Urinary bladder (tissue), 4 donors: ENCODE results near the gene SENP7. TPM values are rescaled to one million over a fixed set of nuclear protein-coding genes. Genes with fewer than 3 reads are reported as not detected.
A peak's percentile ranks its signal among the peaks of the same experiment; 100 is the strongest.
"Not testable (repeated sequence)": the region's sequence is repeated elsewhere in the genome, so short reads cannot be mapped to it uniquely, and the experiment has no call there.

Experiments used
- DNase-seq: peaks from one replicate; pipeline ENCODE4 v3.0.0-alpha.2; 2015; ENCODE audit errors: extremely low spot score
- H3K27ac ChIP-seq: one replicate; pipeline ENCODE4 v1.5.1; 2013; ENCODE audit warnings: low read depth, mild to moderate bottlenecking, moderate library complexity
- H3K36me3 ChIP-seq: one replicate; pipeline ENCODE4 v1.6.1; 2013; ENCODE audit warnings: mild to moderate bottlenecking, moderate library complexity; ENCODE audit not compliant: insufficient read depth
- H3K4me1 ChIP-seq: one replicate; pipeline ENCODE4 v1.6.1; 2013; ENCODE audit warnings: mild to moderate bottlenecking, moderate library complexity; ENCODE audit not compliant: insufficient read depth
- H3K4me3 ChIP-seq: one replicate; pipeline ENCODE4 v1.5.1; 2013; ENCODE audit warnings: low read depth, low read length
- WGBS: extraction: QIAGEN DNeasy Blood & Tissue Kit; methylation state at CpG from one replicate; pipeline ENCODE4 v1.1.7; 2013; 5-methylcytosine and 5-hydroxymethylcytosine counted together
- polyA plus RNA-seq: library from polyadenylated mRNA; stranded (reverse); fragments of 200-250 nt; gene quantifications from one replicate; pipeline ENCODE4 v1.2.3, GENCODE V29; 2013
- total RNA-seq: library from RNA; depleted of rRNA; stranded (reverse); fragments of >200 nt; gene quantifications from one replicate; pipeline ENCODE4 v1.2.3, GENCODE V29; 2014
- donor health status: healthy with polysubstance abuse.
- donor health status: healthy.

The SENP7 gene
- total and polyA plus RNA-seq, 2 donors, result 13.1 to 136 TPM

DNA sequence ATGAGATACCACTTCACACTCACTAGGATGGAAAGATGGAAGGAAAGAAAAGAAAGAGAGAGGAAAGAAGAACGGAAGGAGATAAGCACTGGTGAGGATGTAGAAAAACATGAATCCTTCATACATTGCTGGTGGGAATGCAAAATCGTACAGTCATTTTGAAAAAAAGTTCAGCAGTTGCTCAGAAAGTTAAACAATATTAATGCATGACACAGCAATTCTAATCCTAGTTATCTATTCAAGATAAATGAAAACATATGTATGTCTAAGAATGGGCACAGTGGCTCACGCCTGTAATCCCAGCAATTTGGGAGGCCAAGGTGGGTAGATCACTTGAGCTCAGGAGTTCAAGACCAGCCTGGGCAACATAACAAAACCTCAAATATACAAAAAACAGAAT is 59.1 kb downstream of the SENP7 start:
- Histone ChIP-seq H3K4me3 (no peak overlapping the region), H3K27ac (no peak overlapping the region), H3K4me1 (peaks cover 1% of the 10 kb centered on the region), H3K36me3 (no peaks in the 10 kb centered on the region)
- 78% methylated on average over 3 of the region's 3 CpGs for WGBS
- DNase-seq, result no peak

DNA sequence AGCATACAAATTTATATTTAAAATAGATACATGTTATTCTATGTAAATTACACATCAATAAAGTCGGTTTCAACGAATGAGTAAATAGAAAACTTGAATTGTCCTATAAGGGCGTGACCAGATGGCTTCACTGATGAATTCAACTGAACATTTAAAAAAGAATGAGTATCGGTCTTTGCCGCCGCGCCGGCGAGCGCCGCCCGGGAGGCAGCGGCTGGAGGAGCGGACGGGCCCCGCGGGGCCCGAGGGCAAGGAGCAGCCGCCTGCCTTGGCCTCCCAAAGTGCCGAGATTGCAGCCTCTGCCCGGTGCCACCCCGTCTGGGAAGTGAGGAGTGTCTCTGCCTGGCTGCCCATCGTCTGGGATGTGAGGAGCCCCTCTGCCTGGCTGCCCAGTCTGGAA is 74.4 kb downstream of the SENP7 start:
- 98% methylated on average over 23 of the region's 23 CpGs for WGBS
- not testable (repeated sequence) for DNase-seq, H3K27ac ChIP-seq, H3K4me3 ChIP-seq, H3K4me1 ChIP-seq, H3K36me3 ChIP-seq

DNA sequence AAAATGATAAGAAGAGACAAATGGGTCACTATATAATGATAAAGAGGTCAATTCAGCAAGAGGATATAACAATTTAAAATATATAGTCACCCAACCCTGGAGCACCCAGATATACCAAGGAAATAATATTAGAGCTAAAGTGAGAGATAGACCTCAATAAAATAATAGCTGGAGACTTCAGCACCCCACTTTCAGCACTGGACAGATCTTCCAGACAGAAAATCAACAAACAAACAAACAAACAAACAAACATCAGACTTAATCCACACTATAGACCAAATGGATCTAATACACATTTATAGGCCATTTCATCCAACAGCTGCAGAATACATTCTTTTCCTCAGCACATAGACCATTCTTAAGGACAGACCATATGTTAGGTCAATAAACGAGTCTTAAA is 79.4 kb downstream of the SENP7 start:
- Histone ChIP-seq H3K27ac (no peak overlapping the region), H3K4me1 (no peaks in the 10 kb centered on the region), H3K4me3 (no peak overlapping the region), H3K36me3 (no peaks in the 10 kb centered on the region)
- 99% methylated on average over 1 of the region's 1 CpG for WGBS
- no peak for DNase-seq

DNA sequence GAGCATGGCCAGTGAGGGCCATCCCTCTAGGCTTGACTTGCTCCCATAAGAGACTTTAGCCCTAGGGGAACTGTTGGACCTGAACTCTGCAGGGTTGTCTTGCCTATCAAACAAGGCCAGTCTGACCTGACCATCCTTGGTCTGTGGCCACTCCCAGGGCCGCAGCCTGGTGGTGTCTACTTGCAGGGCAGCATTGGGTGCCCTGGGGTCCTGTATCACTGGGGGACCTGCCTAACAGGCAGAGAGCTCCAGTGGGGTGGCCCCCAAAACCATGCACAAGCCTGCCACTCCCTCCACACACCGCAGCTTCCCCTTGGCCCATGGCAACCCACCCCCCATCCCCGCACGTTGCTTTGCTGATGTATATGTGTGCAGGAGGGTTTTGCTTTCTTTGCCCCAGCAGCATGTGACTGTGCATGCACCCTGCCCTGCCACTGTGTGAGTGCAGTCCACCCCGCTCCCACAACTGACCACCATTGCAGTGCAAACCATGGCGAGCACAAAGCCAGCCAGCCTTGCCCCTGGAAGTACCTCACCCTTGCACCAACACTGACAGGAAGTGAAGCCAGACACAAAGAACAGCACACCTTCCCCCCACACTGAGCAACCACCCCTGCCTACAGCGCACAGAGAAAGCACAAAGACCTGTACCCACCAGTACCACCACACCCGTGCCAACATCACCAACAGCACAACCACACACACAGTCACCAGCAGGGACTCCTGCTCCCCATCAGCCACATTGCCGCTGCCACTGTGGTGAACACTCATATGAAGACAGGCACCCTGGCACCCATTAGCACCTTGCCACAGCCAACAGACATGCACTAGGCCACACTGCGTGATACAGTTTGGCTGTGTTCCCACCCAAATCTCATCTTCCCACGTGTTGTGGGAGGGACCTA is 88.8 kb downstream of the SENP7 start:
- Histone ChIP-seq H3K36me3 (no peaks in the 10 kb centered on the region), H3K4me1 (no peaks in the 10 kb centered on the region), H3K4me3 (no peak overlapping the region), H3K27ac (no peak overlapping the region)
- 97% methylated on average over 11 of the region's 11 CpGs for WGBS
- DNase-seq, result no peak

DNA sequence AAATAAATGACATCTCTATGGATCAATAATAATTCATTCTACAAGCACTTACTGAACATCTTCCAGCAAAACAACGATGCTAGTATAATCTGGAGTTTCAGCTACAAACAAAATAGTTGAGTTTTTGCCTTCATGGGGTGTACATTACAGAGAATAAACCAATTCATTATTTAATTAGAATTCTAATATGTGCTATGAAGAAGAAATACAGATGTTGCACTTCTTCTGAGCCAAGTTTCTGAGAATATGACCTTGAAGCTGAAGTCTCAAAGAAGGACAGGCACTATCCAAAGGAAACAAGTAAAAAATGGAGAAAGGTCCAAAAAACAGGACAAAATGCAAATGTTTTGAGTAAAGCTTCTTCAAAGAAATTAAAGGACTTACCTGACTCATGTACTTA is 94.2 kb downstream of the SENP7 start:
- H3K36me3 ChIP-seq, result no peaks in the 10 kb centered on the region
- 77% methylated on average over 1 of the region's 1 CpG for WGBS
- DNase-seq, result no peak
- no peaks in the 10 kb centered on the region for H3K4me1 ChIP-seq
- H3K4me3 ChIP-seq, result no peak overlapping the region
- H3K27ac ChIP-seq, result no peak overlapping the region

DNA sequence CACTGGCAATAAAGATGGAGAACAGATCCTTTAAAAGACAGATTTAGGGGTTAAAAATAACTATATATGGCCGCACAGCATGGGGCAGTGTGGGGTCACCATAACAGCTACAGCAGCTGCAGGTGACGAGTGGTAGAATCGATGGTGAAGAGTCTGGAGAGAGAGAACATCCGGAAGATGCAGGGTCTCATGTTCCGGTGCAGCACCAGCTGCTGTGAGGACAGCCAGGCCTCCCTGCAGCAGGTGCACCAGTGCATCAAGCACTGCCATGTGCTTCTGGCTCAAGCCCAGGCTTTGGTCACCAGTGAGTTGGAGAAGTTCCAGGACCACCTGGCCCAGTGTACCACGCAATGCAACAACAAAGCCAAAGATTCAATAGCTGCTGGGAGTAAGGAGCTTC is 98.9 kb downstream of the SENP7 start:
- H3K4me1 ChIP-seq, result no peaks in the 10 kb centered on the region

DNA sequence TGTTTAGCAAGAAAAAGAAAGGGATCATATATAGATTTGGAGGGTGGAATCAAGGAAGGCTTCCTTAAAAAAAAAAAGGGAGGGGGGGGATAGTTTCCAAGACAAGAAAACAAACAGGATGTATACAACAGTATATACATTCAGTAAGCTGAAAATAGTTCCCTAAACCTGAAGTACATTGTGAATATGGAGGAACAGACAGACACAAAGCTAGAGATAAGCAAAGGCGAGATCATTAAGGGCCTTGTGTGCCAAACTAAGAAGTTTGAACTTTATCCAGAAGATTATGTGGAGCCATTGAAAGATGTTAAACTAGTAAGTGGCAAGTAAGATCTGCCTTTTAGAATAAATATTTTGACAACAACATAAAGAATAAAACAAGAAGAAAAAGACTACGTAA is 99.4 kb downstream of the SENP7 start:
- 73% methylated on average over 2 of the region's 2 CpGs for WGBS
- Histone ChIP-seq H3K36me3 (no peaks in the 10 kb centered on the region), H3K27ac (no peak overlapping the region), H3K4me3 (no peak overlapping the region), H3K4me1 (no peaks in the 10 kb centered on the region)
- no peak for DNase-seq

More for the DNA sequence above, 98.9 kb downstream of the SENP7 start:
- Histone ChIP-seq H3K4me3 (no peak overlapping the region), H3K36me3 (no peaks in the 10 kb centered on the region), H3K27ac (no peak overlapping the region)
- WGBS, result 72% methylated on average over 6 of the region's 6 CpGs
- DNase-seq, result no peak

DNA sequence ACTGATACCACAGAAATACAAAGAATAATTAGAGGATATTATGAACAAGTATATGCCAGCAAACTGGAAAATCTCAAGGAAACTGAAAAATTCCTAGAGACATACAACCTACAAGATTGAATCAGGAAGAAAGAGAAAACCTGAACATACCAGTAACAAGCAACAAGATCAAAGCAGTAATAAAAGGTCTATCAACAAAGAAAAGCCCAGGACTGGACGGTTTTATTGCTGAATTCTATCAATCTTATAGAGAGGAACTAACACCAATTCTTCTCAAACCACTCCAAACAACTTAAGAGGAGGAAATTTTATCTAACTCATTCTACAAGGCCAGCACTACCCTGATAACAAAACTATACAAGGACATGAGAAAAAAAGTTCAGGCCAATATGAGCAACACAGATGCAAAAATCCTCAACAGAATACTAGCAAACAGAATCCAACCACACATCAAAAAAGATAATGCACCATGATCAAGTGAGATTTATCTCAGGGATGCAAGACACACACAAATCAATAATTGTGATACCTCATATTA is 121.5 kb downstream of the SENP7 start:
- Histone ChIP-seq H3K4me1 (no peaks in the 10 kb centered on the region), H3K4me3 (no peak overlapping the region), H3K27ac (no peak overlapping the region), H3K36me3 (peaks cover 2% of the 10 kb centered on the region)
- no peak for DNase-seq
- WGBS, result 63% methylated on average over 1 of the region's 1 CpG

DNA sequence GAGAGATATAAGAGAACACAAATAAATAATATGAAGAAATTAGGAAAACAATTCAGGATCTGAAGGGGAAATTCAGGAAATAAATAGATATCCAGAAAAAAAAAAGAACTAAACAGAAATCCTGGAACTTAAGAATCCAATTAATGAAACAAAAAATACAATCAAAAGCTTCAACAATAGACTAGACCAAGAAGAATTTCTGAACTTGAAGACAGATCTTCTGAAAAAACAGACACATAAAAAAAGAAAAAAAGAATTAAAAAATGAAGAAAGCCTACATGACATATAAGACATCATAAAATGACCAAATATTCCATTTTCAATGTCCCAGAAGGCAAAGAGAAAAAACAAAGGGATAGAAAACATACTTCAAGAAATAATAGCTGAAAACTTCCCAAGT is 124.3 kb downstream of the SENP7 start:
- no peak overlapping the region for H3K4me3 ChIP-seq
- no peaks in the 10 kb centered on the region for H3K4me1 ChIP-seq
- H3K36me3 ChIP-seq, result no peaks in the 10 kb centered on the region
- no peak overlapping the region for H3K27ac ChIP-seq
- DNase-seq, result no peak

DNA sequence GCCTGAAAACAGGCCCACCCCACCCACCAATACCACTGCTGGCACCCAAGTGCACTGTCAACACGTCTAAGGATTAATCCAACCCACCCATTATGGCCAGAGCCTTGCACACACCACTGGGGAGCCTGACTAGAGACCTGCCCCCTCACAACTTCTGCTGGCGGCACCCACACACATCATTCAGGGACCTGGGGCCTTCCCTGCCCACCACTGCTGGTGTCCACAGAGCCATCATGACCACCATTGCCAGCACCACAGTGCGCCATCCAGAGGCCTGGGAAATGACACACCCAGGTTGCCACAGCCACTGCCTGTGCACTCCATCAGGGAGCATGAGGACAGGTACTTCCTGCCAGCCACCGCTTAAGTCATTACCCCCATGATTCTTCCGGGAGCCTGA is 125.7 kb downstream of the SENP7 start:
- H3K4me1 ChIP-seq, result no peaks in the 10 kb centered on the region
- H3K4me3 ChIP-seq, result no peak overlapping the region
- WGBS, result 97% methylated on average over 5 of the region's 5 CpGs
- no peak overlapping the region for H3K27ac ChIP-seq
- DNase-seq, result no peak
- no peaks in the 10 kb centered on the region for H3K36me3 ChIP-seq

DNA sequence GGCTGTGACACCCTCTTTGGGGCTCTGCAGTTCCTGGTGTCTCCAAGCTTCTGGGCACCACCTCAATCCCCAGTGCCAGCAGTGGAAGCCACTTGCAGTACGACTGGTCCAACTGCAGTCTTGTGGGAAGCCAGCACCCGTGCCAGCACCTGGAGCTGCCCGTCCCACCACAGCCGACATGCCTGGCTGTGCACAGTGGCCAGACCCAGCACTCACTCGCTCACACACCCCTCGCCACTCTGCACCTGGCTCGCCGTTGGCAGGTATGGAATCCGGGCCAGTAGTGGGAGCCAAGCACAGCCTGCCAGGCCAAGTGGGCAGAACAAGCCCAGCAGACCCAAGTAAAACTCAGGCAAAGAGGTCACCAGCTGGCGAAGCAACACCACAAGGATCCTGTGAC is 128.6 kb downstream of the SENP7 start:
- no peaks in the 10 kb centered on the region for H3K36me3 ChIP-seq
- no peak for DNase-seq
- no peak overlapping the region for H3K27ac ChIP-seq
- H3K4me1 ChIP-seq, result no peaks in the 10 kb centered on the region
- 98% methylated on average over 10 of the region's 10 CpGs for WGBS
- H3K4me3 ChIP-seq, result no peak overlapping the region

DNA sequence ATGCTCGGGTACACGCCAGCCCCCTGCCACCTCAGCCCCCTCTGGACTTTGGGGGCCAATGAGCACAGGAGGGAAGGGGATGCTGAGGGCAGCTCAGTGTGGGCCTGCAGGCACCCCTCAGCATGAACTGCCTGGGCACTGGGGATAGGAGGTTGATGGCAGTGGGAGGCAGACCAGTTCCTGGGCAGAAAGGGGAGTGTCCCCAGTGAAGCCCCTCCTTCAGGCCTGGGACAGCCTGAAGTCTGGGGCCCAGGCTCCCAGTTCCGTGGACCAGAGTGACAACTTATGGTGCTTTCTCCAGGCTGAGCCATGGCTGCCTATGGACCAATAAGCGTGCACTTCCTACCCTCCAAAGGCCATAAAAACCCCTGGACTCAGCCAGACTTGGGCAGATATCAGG is 129.4 kb downstream of the SENP7 start:
- H3K27ac ChIP-seq, result no peak overlapping the region
- no peaks in the 10 kb centered on the region for H3K36me3 ChIP-seq
- H3K4me1 ChIP-seq, result no peaks in the 10 kb centered on the region
- no peak for DNase-seq
- 93% methylated on average over 4 of the region's 4 CpGs for WGBS
- no peak overlapping the region for H3K4me3 ChIP-seq

DNA sequence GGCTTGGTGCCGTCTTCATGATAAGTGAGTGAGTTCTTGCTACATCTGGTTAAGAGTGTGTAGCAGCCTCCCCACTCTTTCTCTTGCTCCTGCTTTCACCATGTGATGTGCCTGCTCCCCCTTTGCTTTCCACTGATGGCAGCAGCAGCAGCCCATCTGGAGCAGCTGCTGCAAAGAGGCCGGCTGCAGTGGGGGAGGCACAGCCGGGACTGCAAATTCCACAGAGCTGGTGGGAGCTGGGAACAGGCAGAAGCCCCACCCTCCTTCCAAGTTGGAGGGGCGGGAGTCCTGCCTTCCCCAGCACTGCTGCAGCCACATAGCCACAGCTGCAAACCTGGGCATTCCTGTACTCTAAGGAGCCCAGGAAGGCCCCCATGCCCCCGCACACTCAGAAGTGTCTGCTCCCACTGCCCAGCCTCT is 129.8 kb downstream of the SENP7 start:
- WGBS, result 47% methylated on average over 5 of the region's 5 CpGs
- Histone ChIP-seq H3K4me1 (no peaks in the 10 kb centered on the region), H3K27ac (no peak overlapping the region), H3K36me3 (no peaks in the 10 kb centered on the region), H3K4me3 (no peak overlapping the region)
- no peak for DNase-seq

DNA sequence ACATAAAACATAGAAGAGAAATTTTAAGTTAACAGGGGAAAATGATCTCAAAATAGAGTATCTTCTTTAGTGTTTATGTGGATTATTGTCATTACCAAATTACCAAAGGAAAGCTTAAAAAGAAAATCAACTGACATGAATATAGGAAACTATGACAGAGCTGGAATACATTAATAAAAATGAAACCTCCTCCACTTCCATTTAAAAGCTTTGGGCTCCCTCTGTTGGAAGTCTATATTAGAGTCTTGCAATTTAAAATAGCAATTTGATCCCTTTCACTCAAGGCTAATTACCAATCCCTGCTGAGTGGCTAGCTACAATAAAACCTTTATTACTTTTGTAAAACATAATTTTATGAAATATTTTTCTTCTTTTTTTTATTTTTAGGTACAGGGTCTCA is 131.2 kb downstream of the SENP7 start:
- no peaks in the 10 kb centered on the region for H3K36me3 ChIP-seq
- H3K4me3 ChIP-seq, result no peak overlapping the region
- H3K4me1 ChIP-seq, result no peaks in the 10 kb centered on the region
- peak; percentile 2 for DNase-seq
- no peak overlapping the region for H3K27ac ChIP-seq
